SHP77 treated with DMSO at 0.1 percent for 48 hours (cell line): ENCODE measurements around the gene PPP2R1B.
A peak's percentile ranks its signal among the peaks of the same experiment; 100 is the strongest.

ENCODE experiments used
- DNase-seq: peaks from one replicate; lab custom pipeline; 2025; lab: John Stamatoyannopoulos, UW

Gene PPP2R1B

DNA sequence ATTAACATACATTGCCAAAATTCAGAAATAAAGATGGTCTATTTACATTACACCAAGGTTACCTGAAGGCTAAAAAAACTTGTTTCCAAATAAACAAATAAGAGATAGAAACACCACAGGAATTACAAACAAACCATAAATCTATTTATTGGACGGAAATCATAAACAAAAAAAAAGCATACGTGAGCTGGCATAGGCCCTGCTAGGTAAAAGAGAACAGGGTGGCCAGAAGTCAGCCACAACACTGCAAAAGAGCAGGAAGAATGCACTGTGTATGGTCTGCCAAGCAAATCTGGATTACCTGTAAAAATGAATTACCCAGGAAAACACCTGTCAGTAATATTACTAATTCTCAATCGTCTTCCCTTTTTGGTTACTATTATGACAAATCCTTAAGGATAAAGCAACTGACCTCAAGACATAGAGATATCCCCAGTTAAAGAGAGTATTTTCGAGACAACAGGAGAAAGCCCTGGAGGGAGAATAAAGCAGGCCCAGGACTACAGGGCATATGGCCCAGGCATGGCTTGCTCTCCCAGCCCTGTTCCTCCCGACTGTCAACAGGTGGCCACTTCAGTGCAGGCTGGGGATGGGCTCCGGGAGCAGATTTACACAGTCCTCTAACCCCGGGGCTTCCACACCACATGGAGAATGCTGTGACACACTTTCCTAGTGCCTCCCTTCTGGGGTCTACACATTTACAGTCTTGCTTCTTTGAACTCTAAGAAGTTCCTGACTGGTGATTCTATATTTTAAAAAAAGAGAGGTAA, 18.0 kb downstream of the PPP2R1B start:
- DNase-seq: no peak

GRCh38 chr11:111745719-111746504, 20.3 kb downstream of the PPP2R1B start:
- DNase-seq: no peak

DNA sequence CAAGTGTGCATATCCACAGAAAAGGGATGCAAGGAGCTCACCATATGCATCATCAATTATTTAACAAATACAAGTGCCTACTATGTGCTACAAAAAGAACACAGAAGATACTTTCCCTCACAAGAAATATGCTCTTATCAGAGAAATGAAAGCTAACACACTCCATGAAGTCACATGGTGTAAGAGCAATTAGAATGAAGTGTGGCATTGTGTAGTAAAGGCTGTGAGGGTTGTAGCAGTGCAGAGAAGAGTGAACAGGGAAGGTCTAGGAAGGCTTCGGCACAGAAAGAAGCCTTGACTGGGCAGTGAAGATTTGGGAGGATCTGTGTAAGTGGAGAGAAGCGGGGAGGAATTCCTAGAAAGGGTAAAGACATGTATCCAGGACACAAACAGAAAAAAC, 22.5 kb downstream of the PPP2R1B start:
- DNase-seq: no peak

DNA sequence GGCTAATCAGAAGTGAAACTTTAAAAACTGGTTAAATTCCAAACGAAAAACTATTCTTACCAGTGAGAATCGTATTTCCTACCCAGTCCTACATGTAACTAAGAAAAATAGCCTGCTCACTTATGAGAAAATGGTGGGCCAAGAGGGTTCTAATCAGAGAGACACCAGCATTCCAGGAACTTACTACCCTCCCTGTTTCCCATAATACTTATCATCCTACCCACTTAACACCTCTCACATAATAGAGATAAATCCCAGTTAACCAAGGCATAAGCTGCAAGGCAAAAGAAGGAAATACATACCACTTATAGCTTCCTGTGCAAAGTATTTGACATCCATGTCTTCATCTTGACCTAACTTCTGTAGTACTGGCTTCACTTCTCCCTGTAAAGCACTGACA, 24.4 kb downstream of the PPP2R1B start:
- DNase-seq: no peak

GRCh38 chr11:111739299-111739698, 26.9 kb downstream of the PPP2R1B start:
- no peak for DNase-seq

- DNase-seq: no peak
Measured at GRCh38 chr11:111737444-111738210, 28.6 kb downstream of the PPP2R1B start.

GRCh38 chr11:111736621-111737443, 29.4 kb downstream of the PPP2R1B start:
- no peak for DNase-seq

DNA sequence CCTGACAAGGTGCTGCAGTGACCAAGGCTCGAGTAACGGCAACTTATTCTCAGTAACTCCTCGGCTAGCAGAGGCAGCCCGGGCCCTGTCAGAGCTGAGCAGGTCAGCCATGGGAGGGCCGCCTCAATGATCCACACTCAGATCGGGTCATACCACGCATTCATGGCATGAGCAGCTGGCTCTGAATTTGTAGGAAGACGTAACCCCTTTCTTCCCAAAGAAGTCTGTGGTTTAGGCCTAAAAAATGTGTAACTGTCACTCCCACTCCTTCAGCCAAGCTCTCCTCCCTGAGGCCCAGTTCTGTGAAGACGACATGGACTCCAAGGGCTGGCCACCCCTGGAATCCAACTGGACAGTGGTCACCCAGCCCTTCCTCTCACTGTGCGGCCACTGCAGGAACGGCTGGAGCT, 30.0 kb downstream of the PPP2R1B start:
- DNase-seq: no peak

DNA sequence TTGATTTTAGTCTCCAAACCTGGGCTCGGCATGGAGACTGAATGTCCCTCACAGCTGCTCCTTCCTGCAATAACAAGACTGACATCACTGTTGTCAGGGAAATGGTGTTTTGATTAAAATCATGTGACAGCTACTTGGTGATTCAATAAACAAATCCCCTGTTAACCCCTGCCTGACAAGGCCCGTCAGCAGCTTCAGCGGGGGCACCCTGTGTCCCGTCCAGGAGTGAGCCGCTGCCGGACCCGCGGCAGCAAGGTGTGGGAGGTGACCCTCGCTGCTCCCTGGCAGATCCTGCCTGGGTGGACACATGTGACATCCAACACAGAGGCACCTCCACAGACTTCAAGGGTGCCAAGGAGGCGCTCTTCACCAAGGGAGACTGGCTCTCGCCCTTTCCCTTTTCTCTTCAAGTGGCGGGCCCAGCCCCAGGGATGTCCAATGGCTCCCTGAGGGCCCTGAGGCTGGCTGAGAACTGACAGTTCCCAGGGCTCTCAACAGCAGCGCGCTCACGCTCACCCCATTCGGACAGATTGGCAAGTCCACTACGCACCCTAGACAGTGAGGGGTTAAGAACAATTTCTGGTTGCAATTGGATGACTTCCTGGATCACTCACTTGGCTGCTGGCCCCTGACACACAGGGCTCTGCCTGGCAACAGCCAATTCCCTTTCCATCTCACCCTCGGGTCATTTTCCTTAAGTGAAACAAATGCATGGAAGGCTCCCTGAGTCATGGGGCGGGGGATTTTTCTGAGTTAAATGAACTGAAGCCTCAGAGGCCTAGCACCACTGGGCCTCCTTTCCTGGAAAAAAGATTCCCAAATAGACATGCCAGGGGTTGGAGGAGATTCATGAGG, 30.7 kb downstream of the PPP2R1B start:
- DNase-seq: peak; percentile 85

- DNase-seq: no peak
Measured at GRCh38 chr11:111734954-111735261, 31.3 kb downstream of the PPP2R1B start.

DNA sequence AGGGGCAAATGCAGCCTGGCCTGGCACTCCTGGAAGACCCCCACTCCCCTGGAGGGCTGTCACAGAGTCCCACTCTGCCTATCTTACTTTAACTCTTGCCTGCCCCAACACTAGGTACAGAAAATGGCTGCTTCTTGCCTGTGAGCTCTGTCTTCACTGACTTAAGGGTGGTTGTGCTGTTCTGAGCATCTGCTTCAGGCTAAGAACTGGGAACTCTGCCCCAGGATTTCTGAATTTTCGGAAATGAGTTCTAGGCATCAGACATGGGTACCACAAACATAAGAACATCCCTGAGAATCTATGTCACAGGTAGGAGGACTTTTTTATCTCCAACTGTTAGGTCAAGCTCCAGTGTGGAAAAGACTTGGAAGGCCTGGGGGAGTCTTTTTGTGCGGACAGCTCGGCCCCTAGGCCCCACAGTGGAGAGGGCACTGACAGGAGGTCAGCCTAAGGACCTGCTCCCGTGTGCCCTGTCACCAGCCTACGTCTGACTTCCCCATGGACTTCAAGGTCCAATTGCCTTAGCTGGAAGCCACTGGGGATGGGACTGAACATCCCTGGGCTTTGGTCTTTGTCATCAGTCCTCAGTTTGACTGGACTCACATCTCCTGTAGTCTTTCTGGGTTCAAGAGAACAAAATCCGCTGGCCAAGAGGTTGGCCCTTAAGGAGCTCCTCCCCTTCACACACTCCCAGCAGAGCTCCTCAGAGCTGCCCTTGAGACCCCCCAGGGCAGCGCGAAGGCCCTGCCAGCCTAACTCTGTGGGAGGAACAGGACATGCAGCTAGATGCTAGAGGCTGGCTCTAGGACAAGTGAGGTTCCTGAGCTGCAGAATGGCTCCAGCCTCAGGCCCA, 31.9 kb downstream of the PPP2R1B start:
- DNase-seq: no peak

DNA sequence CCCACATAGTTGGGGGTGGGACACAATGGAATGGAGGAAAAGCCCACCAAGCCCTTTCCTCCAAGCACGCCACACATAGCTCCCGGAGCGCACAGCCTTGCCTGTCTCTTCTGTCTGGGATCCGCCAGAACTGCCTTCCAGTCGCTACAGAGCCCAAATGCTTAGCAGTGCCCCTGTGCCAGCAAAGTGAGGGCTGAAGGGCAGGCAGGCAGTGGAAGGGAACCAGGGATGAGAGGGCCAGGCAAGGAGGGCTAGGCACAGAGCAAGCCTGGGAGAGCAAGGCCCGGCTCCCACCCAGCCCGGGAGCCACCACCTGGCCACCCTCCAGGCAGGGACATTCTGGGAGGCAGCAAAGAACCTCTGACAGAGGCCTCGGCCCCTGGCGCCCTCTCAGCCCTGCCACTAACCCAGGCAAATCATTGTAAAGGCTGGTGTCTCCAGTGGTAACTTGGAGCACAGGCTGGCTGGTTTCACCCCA, 32.5 kb downstream of the PPP2R1B start:
- no peak for DNase-seq

- no peak for DNase-seq
Measured at GRCh38 chr11:111733016-111733415, 33.2 kb downstream of the PPP2R1B start.

DNA sequence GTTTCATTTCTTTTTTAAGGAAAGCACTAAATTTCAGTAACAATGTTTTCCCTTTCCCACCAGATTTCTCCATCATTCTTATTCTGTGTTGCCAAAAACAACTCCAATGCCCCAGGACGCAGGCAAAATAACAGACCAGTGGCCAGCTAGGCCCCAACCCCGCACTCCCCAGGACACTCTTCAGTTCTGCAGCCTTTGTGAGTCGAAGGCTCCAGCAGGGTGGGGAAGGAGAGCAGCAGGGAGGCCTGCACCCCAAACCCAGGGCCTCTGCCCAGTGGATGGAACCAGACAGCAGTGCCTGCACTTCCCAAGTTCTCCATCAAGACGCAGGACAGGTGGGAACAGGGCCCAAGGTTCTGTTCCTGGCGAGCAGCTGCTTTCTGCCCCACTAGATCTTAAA, 34.4 kb downstream of the PPP2R1B start:
- DNase-seq: no peak

DNA sequence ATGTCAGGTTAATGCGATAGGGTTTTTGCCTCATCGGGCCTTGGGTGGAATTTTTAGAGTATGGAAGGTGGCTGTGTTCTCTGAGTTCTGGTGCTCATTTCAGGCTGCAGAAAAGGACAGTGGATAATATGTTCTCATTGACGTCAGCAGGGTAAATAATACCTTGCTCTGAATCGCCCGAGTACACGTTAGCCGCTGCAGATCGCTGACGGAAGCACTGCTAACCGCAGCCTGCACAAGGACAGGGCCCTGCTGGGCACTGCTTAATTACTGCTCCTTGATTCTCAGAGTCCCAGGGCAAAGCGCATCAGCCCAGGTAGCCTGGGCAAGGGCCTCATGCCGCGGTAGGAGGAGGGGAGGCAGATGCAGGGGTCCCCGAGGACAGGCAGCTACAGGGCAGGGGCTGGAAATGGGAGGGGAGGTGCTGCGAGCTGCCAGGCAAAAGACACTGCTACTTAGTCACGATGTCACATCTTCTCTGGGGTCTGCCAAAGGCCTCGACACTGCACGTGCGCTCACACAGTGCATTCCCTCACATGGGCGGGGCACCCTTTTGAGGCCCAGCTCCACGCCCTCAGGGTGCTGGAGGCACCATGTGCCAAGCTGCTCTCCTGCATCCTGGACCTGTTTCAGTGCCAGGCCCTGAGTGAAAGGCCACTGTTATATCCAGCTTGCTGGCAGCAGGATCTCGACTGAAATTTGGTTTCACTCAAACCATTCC, 35.2 kb downstream of the PPP2R1B start:
- peak; percentile 94 for DNase-seq

DNA sequence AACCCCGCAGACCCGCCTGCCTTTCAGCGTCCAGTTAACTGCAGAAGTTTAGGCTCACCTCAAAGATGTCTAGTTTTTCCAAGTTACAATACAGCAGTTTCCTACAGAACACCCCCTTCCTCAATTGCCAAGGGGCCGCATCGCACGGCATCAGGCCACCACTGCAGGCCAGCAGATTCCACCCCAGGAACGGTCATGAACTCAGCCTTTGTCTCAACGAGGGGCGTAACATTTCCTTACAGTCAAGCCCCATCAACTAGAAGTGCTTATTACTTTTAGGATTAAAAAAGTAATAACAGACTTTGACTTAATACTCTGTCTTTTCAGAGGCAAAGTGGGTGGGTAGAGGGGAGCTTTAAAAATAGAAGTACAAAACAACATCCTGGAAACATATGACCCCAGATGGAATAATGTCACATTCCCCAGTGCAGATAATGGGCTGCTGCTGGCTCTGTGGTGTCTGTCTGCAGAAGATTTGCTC, 36.3 kb downstream of the PPP2R1B start:
- DNase-seq: peak; percentile 57

DNA sequence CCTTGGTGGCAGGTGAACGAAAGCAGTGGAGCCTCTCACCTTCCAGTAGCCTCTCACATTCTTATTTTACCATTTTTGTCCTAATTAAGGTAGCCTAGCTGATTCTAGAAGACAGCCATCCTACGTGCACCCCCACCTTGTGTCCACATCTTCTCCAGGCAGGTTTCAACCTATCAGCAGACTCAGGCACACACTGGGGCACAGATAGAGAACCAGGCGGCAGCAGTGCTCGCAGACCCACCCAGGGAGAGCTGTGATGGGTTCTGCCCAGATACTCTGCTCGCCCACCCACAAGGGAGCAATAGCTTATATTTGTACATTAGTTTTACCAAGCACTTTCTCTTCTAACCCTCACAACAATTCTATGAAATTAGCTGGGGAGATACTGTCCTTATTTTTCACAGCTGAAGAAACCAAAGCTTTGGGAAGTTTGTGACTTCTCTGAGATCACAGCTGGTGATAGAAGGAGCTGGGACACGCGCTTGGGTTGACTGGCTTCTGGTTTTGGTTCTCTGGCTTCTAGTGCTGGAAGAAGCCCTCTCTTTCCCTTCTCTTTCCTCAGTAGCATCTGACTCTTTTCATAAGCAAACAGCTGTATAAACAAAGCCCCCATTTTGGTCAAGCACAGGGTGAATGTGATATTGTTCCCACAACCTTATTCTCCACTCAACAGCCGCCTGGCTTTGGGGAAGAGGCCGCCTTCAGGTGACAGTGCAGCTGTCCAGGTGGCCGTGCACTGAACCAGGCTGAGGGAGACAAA, 36.9 kb downstream of the PPP2R1B start:
- peak; percentile 89 for DNase-seq

- no peak for DNase-seq
Measured at GRCh38 chr11:111727431-111727830, 38.8 kb downstream of the PPP2R1B start.
